Activated CD4-positive, alpha-beta T cell treated with anti-CD3 and anti-CD28 coated beads for 4 hours (primary cell): ENCODE measurements around the gene SRRD.
"Not testable (repeated sequence)": the region's sequence is repeated elsewhere in the genome, so short reads cannot be mapped to it uniquely, and the experiment has no call there.

Experiments
- DNase-seq, 2 donors: peaks; one replicate each; pipeline ENCODE4 v3.0.0-alpha.2; 2020

The SRRD gene

GRCh38 chr22:26483439-26484359, at the start of gene SRRD, which contains the start of gene HPS4:
Gene SRRD, plus strand, starts transcription at chr22:26483877. Its CDS starts 14 bp downstream, at chr22:26483891.
Gene HPS4, minus strand, starts transcription at chr22:26483783. Its CDS starts 2,021 bp downstream, at chr22:26481762.
- peak; percentile 91 to 92 for DNase-seq

DNA sequence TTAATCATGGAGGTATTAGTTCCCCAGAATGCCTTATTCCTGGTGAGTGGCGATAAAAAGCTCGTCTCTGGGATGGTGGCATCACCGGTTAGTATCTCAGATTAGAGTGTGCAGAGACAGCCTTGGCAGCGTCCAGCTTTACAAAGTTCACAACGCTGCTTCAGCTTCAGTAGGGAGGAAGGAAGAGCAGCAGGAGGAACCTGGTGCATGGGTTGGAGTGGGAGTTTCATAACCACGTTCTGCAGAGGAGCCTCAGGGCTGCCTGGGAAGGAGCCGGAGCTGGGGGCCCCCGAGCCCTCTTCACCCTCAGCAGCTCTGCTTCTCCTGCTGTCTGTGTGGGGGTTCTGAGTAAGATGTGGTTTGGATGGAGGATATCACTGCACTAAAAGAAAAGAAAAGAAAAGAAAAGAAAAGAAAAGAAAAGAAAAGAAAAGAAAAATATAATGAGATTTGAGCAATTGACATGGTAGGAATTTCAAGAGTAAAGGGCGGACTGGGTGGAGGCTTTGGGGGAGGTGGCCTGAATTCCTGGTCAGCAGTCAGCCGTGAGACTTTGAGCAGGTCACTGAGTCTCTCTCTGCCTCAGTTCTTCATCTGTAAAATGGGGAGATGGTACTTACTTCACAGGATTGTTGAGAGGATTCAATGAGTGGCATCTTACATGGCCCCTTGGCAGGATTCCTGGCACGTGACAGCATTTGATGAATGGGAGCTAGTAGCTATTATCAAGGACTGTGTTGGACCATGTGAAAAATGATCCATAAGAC, 48.2 kb upstream of the SRRD start:
- no peak for DNase-seq

GRCh38 chr22:26436903-26437515, 46.7 kb upstream of the SRRD start:
- DNase-seq = no peak

- DNase-seq = no peak
Measured at GRCh38 chr22:26437694-26438392, 45.8 kb upstream of the SRRD start.

DNA sequence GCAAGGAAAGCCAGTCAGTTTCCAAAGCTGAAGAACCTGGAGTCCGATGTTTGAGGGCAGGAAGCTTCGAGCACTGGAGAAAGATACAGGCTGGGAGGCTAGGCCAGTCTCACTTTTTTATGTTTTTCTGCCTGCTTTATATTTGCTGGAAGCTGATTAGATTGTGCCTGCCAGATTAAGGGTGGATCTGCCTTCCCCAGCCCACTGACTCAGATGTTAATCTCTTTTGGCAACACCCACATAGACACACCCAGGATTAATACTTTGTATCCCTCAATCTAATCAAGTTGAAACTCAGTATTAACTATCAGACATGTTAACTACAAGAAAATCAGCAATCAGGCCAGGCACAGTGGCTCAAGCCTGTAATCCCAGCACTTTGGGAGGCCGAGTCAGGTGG, 44.9 kb upstream of the SRRD start:
- DNase-seq = not testable (repeated sequence)

DNA sequence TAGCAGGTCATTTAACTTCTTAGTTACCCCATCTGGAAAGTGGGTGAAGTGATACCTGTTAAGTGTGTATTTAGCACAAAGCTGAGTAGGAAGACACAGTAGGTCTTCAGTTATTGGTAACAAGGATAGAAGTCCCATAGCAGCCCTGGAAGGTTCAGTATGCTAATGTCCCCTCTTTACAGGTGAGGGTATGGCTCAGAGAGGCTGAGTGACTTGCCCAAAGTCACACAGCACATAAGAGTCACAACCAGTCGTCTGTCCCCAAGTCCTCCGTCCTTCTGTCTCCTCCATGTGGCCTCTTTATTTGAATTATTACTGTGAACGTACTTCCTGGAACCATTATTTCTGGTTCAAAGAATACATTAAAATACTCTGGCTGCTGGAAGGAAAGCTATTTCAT, 44.1 kb upstream of the SRRD start:
- no peak for DNase-seq

GRCh38 chr22:26442086-26442756, 41.5 kb upstream of the SRRD start:
- DNase-seq = no peak

GRCh38 chr22:26443901-26444690, 39.6 kb upstream of the SRRD start:
- DNase-seq = no peak

GRCh38 chr22:26444777-26445176, 38.9 kb upstream of the SRRD start:
- DNase-seq = no peak

GRCh38 chr22:26445577-26446275, 38.0 kb upstream of the SRRD start:
- DNase-seq = no peak

DNA sequence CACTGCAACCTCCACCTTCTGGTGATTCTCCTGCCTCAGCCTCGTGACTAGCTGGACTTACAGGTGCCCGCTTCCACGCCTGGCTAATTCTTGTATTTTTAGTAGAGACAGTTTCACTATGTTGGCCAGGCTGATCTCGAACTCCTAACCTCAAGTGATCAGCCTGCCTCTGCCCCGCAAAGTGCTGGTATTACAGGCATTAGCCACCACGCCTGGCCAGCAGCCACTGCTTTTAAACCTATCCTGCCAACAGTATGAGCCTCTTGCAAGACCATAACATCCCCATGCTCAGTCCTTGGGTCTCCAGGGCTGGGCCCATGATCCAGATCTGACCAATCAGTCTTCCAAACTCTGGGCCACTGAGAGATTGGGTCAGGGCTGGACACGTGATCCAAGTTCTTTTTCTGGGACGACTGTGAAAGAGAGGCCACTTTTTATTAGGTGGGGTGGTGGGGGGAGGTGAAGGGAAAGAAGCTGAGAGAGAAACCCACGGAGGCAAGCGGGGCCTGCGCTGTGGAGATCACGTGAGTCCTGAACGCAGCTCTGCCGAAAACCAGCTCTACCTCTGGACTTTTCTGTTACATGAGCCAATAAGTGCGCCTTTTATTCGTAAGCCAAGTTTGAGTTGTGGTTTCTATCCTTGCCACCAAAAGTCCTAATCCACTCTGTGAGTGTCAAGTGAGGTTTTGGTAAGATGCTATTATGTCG, 36.7 kb upstream of the SRRD start:
- DNase-seq = no peak

GRCh38 chr22:26447584-26448329, 35.9 kb upstream of the SRRD start:
- DNase-seq = no peak

- DNase-seq = no peak
Measured at GRCh38 chr22:26448334-26448733, 35.3 kb upstream of the SRRD start.

DNA sequence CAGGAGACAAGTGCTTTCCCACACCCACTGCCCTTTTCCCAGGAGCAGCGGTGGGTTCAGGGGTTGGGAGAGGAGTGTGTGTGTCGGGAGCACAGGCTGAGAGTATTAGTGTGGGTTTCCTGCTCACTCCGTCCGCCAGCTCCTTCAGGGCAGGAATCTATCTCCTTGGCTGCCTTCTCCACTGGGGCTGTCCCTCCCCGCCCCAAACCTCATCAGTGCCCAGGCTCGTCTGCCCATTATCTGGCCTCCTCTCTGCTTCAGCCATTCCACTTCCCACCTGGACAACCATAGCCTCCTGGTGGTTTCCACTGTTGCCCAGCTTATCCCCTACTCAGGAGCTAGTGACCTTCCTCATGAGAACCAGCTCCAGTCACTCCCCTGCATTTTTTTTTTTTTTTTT, 34.7 kb upstream of the SRRD start:
- DNase-seq = no peak

GRCh38 chr22:26450453-26451185, 33.1 kb upstream of the SRRD start:
- no peak for DNase-seq

- no peak for DNase-seq
Measured at GRCh38 chr22:26452236-26453016, 31.3 kb upstream of the SRRD start.

DNA sequence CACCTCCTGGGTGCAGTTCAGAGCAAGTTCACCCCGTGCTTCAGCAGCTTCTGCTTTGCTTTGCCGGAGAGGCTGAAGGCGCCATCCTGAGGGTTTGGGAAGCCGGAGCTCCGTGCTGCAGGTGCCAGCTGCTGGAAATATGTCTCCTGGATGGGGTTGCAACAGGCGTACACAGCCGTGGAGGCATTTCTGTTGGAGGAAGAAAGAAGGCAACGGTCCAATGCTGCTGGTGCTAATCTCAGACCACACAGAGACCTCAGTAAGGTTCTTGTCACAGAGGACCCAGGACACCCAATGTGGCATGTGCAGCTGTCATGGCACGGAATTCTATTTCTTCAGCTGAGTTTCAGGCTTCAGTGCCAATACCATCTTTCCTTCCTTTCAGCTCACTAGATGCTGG, 30.5 kb upstream of the SRRD start:
- no peak for DNase-seq
